GM21390 (cell line): ENCODE results near the gene RANBP17.
A peak's percentile ranks its signal among the peaks of the same experiment; 100 is the strongest.
"Not testable (repeated sequence)": the region's sequence is repeated elsewhere in the genome, so short reads cannot be mapped to it uniquely, and the experiment has no call there.

Experiments used
- ATAC-seq: cut with Tn5 transposase; IDR thresholded peaks from one replicate; pipeline ENCODE4 v1.9.1; 2021; ENCODE audit not compliant: unreplicated experiment

Gene RANBP17

DNA sequence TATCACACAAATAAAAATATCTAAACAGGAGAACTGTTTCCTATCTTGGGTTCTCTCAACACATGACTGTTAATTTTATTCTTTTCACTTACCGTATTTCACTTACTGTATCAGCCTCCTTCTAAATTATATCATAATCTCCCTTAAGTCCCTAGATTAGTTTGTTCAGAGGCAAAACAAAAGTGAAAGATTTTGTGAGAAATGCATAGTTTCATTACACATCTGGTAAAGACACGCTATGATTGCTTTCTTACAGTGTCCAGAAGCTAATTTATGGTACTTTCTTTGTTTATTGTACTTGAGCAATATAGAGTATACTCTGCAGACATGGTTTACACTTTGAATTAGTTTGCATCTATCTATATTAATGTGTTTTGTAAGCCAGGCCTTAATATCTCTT, 287.5 kb downstream of the RANBP17 start:
- peak; percentile 85 for ATAC-seq

DNA sequence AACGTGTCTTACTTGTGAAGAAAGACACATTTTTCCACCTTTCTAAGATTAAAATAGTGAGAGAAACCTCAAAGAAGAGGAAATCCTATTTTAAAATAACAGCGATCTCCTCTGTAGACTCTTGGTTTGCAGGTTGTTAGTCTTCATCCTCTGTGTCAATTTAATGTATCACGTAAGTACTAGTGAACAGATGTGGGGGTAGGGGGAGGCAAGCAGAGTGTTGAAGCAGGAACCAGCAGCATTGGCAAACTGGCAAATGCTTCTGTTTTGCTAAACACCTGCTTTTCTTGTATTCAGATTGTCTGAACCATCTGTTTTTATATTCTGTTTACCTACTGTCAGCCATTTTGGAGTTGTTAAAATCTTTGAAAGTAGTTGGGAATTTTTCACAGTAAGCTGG, 288.0 kb downstream of the RANBP17 start:
- peak; percentile 26 for ATAC-seq

DNA sequence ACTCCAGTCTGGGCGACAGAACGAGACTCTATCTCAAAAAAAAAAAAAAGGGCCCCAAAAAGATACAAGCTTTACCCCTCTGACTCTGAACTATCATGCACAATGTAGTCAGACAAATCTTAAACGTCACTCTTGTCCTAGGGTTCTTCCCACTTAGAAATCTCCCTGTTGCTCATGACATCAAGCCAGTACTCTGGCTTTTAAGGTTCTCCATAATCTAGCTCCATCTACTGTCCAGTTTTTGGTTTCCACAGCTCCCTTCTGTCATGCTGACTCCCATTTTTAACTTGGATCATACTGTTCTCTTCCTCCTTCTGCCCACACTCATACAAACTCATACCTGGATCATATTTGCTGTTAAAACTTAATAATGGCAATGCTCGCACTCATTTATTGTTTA, 290.6 kb downstream of the RANBP17 start:
- ATAC-seq = no peak

DNA sequence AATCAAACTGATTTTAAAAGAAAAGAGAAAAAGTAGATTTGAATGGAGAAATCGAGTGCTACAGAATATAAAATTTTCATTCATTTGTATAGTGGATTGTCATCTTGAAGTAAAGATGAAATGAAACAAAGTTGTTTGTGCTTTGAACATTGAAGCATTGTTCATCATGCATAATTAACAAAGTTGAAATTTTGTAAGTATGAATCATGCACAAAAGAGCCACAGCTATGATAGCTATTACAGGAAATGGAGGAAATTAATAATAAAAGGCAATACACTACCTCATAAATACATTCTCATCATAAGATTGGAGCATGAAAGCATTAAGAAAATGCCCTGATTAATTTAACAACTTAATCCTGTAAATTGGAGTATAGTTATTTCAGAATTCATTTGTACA, 293.8 kb downstream of the RANBP17 start:
- ATAC-seq = no peak

DNA sequence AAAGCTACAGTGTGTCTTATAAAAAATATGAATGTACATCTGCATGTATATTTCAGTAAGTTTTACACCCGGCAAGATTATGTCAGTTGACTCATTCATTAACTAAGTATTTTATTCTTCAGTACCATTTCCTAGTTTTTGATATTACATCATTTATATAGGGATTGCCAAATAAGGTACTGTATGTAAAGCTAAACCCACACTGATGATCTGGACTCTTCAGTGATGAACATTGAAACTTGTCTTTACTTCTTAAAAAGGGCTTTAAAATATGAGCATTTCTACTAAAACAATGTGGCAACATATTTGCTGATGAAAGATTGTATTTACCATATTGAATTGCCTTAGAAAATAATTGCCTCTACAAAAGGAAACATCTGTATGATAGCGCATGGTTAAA, 295.5 kb downstream of the RANBP17 start:
- ATAC-seq = no peak

DNA sequence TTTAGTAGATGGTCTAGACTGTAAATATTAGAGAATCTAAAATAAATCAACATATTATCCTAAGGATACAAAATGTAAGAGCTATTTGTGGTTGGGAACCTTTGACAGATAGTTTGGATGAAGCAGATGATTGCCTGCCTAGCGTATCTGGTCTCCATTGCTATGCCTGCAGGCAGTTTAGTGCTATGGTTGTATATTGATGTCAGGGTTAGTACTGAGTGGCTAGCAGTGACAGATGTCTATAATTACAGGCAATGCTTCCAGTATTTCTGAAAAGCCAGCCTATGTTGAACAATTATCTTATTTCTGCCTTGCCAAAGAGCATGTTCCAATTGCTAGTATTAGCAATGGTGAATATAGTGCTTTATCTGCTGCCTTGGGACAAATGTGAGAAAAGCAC, 296.0 kb downstream of the RANBP17 start:
- no peak for ATAC-seq

DNA sequence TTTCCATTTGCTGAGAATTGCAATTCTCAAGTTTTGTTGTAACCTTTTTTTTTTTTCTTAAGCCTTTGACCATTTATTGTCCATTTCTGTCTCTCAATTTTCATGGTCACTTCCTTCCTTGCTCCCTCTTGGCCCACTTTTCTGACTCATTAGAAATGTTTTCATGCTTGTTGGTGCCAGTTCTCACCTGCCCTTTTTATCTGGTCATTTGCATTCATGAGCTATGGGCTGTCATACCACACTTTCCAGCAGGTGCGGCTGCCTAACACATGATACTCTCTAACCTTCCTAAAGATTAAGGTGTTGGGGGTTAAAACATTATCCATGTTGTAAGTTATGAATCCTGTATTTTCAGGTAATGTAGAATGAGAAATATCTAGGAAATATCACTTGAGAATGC, 296.8 kb downstream of the RANBP17 start:
- no peak for ATAC-seq

DNA sequence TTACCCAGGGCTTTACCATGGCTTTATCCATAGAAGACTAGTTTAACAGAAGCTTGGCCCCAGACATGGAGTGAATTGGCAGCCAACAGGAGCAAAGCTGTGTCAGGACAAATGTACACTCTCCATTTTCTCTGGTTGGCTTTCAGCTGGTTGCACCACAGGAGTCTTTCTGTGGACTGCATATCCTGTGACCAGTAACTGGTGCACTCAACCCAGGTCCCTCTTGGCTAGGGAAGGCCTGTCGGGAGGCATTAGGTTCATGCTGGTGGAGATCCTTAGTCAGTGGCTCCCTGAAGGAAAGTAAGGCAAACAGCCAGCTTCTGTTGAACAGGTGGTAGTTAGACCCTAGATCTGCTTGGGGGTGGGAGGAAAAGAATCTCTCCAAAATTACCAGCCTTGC, 300.3 kb downstream of the RANBP17 start:
- peak; percentile 13 for ATAC-seq

DNA sequence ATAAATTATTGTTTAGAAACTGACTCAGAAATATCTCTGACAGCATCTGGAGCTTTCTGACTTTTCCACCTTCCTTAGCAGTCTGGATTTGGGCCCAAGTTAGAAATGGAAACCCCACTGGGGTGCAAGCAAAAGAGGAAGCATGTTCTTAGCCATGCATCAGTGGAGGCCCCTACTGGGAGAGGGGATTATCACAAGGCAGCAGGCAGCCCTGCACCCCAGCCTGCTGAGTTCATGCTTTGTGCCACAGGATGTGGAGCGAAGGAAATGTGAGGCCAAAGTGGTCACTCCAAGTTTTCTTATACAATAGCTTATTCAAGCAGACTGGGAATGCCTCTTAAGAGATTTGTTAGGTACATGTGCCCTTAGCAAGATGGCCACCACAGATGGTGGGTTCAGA, 300.8 kb downstream of the RANBP17 start:
- ATAC-seq = peak; percentile 76

DNA sequence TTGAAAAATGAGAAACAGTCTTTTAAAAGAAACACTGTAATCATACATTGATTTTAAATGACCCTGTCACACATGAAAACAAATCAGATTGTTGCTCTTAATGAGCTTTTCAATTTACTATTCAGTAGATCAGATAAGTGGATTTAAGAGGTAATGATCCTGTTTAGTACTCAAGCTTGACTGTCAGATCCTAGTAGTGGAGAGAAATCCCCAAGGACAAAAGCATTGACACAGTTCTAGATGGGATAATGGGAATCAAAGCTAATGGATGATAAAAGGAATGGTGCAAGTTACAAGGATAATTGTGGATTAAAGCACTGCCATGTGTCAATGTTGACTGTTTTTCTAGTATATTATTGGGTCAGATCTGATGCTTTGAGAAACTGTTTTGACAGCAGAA, 304.9 kb downstream of the RANBP17 start:
- no peak for ATAC-seq

DNA sequence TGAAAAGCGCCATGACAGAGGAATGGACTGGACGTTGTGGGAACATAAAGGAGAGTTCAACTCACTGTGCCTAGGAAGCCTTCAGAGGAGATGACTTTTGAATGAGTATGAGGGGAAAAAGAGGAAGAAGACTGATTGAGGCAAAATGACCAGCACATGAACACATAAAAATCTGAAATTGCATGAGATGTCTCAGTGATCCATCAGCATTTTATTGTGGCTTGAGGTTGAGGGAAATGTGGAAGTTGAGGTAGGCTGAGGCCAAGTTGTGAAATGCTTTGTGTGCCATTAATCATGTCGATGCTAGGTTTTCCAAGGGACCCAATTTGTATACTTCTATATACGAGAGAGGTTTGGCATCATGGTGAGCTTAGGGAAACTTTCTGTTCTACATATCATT, 306.4 kb downstream of the RANBP17 start:
- ATAC-seq = no peak

DNA sequence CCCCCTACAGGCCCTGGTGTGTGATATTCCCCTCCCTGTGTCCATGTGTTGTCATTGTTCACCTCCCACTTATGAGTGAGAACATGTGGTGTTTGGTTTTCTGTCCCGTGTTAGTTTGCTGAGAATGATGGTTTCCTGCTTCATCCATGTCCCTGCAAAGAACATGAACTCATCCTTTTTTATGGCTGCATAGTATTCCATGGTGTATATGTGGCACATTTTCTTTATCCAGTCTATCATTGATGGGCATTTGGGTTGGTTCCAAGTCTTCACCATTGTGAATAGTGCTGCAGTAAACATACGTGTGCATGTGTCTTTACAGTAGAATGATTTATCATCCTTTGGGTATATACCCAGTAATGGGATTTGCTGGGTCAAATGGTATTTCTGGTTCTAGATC, 313.1 kb downstream of the RANBP17 start:
- not testable (repeated sequence) for ATAC-seq

DNA sequence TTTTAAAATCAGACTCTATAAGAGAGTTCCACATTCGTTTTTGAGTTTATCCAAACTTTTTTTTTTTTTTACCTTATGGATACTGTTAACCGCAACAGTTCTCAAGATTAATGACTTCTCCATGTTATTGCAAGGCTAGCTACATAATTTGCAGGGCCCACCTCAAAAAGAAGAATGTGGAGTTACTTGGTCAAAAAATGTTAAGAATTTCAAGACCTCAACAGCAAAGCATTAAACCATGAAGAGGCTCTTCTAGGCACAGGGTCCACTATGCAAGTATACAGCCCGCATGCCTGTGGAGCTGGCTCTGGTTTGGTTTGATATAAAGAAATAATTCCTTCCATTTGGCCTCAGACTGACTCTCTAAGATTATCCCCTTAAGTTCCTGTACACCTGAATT, 313.9 kb downstream of the RANBP17 start:
- ATAC-seq = no peak

DNA sequence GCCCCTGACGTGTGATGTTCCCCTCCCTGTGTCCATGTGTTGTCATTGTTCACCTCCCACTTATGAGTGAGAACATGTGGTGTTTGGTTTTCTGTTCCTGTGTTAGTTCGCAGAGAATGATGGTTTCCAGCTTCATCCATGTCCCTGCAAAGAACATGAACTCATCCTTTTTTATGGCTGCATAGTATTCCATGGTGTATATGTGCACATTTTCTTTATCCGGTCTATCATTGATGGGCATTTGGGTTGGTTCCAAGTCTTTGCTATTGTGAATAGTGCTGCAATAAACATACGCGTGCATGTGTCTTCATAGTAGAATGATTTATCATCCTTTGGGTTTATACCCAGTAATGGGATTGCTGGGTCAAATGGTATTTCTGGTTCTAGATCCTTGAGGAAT, 316.4 kb downstream of the RANBP17 start:
- not testable (repeated sequence) for ATAC-seq

DNA sequence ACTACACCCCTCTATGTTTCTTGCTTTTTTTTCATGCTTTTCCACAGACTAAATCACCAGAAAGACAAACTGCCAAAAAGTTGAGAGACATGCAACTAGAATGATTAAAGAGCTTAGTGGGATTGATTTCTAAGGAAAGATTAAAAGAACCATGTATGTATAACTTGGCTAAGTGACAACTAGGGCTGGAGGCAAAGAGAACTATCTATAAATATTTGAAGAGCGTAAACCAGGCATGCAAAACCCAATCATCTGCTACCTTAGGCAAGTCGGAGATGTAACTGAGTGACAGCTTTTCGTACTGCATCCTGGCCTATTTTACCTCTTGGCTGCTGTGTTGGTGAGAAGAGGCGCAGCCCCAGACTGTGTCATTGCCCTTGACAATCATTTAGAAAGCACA, 326.2 kb downstream of the RANBP17 start:
- ATAC-seq = no peak

DNA sequence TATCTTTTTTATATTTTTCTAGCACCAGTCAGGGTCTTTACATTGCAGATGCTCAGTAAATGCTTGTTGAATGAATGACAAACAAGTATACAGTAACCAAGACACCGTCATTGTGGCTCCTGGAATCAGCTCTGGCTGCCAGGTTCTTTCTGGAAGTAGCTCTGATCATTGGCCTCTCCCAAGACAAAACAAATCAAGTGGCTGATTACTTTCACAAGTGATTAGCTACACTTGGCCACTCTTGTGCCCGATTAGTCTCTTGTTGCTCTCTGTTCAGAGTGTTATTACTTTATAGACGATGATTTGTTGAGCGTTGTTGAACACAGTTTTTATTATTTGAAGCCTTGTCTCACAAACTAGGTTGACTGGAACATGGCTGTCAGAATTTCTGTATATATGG, 327.6 kb downstream of the RANBP17 start:
- ATAC-seq = no peak

DNA sequence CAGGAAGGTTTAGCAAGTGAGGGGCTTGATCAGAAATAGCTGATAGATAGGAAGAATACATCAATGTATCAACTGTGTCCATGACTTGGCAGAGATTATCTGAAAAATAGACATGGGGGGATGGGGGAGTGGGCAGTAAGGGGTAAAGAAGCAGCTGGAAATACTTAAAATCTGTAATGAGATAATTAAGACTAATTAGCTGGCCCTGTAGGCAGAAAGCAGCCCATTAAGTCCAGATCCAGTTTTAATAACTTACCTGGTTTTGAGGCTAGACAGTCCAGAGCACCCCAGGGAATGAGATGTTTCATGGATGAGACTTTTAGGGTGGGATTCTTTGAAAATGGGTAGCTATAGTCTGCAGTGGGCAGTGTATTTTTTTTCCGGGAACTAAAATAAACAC, 330.3 kb downstream of the RANBP17 start:
- ATAC-seq = no peak

DNA sequence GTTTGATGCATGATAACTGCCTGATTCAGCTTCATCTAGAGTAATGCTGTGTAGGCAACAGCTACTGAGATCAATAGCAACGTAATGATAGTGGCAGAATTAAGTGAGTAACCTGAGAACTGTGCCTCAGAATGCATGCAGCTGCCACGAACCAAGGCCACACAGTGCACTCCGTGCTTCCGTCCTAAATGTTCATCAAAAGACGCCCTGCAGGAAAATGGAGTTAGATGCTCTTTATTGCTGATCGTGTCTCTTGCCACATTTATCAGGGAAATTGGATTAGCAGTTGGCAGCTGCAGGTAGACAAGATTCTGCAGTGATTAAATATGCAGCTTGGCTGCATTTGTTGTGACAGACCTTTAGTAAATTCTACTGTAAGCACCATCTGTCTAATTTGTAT, 339.5 kb downstream of the RANBP17 start:
- no peak for ATAC-seq

DNA sequence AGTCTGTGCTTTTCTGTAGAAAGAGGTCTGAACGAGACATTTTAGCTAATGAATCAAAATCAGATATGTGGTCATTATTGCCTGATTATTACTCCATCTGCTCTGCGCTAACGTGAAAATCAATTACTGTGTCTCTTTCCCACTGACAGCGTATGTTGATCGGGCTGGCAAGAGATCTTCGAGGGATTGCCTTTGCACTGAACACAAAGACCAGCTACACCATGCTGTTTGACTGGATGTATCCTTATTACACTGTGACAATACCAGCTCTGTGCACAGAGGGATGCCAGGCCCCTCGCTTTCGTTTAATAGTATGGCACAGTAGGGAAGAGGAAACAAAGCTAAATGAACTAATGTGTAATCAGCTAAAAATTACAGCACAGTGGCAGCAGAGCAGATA, 343.6 kb downstream of the RANBP17 start:
- ATAC-seq = no peak

DNA sequence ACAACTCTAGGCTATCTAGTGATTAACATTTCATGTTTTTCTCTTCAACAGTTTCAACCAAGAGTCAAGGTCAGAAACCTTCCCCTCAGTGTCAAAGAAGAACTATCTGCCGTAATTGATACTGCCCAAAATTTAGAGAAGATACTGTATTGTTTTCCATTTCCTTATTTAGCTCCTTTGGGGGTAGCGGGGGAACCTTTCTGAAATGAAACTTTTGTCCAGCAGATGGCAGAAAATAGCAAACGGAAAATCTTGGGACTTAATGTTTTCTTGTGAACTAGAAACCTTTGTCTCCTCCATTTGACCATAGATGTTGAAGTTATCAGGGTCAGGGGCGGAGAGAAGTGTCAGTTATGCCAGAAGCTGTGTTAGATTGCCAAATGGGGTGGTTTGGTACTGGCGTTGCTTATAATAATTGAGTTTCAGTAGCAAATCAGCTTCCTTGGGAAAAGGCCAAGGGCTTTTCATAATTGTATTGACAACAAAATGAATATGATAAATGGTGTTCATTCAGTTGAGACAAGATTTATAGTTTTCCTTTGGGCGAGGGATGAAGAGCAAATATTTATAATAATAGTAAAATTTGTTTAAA, 345.5 kb downstream of the RANBP17 start:
- ATAC-seq = no peak

DNA sequence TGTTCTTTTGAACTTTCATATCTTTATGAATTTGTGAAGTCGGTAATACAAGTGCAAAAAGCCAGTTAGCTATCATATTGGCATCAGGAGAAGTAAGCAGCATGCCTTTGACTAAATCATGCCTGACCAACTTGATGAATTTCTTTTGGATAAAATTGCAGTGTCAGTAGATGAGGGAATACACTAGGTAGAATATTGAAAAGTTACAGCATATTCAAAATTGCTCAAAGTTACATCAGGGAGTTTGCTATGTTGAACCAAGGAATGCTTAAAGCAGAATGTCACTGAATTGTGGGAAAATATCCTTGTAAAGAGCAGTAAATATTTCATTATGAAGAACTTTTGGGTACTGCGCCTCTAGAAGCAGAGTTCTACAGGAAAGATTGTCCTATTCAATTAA, 360.1 kb downstream of the RANBP17 start:
- ATAC-seq = no peak

DNA sequence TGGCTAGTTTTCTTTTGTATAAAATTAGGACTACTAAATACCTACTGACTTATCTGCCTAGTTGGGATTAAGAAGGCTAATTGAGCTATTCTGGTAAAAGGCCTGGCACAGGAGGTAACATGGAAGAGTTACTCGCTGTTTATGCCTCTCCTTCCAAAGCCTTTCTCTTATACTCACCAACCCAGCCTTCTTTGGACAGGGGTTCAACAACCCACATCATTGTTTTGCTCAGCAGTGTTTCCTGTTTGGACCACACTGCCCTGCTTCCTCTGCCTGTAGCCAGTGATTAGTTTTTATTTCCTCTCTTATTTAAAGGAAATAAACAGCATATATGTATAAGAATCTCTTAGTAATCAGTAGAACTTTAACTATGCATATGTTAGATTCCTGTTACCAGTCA, 362.1 kb downstream of the RANBP17 start:
- no peak for ATAC-seq

DNA sequence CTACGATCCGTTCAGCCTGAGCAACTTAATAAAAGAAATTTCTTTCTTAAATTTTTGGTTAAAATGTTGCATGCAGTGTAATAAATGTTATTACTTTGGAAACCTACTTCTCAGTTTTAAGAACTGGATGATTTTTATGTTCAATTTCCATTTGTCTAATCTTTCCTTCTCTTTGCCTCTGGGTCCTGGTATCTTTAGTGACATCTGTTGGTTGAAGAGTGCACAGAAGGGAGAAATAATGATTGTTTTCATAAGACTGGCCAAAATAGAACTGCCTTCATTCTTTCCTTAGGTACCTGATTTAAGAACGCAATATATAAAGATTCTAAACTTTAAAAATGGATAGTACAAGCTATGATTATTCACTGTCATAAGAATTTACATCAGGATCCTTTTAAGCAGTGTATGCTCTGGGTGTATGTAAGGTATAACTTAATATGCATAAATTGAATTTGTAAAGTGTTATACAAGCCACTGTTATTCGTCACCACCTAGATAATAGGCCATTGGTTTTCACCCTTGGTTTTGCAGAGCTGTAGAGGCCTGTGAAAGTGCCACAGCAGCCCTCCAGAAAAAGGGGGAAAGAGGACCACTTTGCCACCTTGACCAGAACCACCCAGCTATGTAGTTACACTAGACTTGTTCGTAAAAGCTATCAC, 364.4 kb downstream of the RANBP17 start:
- ATAC-seq = no peak
